Thoracic aorta (tissue), 2 donors: Measurements from ENCODE around the gene EPM2A. TPM values are rescaled to one million over a fixed set of nuclear protein-coding genes. Genes with fewer than 3 reads are reported as not detected.

Experiments
- ATAC-seq: fragments of 150-250 bp; one replicate; pipeline ENCODE4 v1.8.0; 2017; ENCODE audit warnings: low read depth; ENCODE audit not compliant: insufficient number of reproducible peaks, low FRiP score
- DNase-seq: peaks from one replicate; pipeline ENCODE4 v3.0.0-alpha.2; 2020; ENCODE audit warnings: low spot score
- H3K27ac ChIP-seq, 2 donors: fragments of 200-600 bp; sonication (generic); 1 replicate in 1 of 2; 2 replicates in 1 of 2; pipeline ENCODE4 v1.5.1; 2016; ENCODE audit warnings: mild to moderate bottlenecking in 2 of 2, moderate library complexity in 2 of 2
- H3K27me3 ChIP-seq: fragments of 200-600 bp; sonication (generic); replicated peaks from 2 replicates; pipeline ENCODE4 v1.6.0; 2016; ENCODE audit warnings: mild to moderate bottlenecking; ENCODE audit not compliant: insufficient read depth
- H3K36me3 ChIP-seq: fragments of 200-600 bp; sonication (generic); one replicate; pipeline ENCODE4 v1.5.1; 2016
- H3K4me1 ChIP-seq, 2 donors: fragments of 200-600 bp; sonication (generic); 1 replicate in 1 of 2; 2 replicates in 1 of 2; pipeline versions ENCODE4 v1.5.1 to v1.6.0; 2016; ENCODE audit warnings: low read depth in 2 of 2, mild to moderate bottlenecking in 1 of 2; ENCODE audit not compliant: control insufficient read depth in 1 of 2
- H3K4me3 ChIP-seq: fragments of 200-600 bp; sonication (generic); 2 replicates; pipeline ENCODE4 v1.5.1; 2016; ENCODE audit warnings: mild to moderate bottlenecking
- H3K9me3 ChIP-seq: fragments of 200-600 bp; sonication (generic); 2 replicates; pipeline ENCODE4 v1.5.1; 2016
- CTCF ChIP-seq: fragments of 200-600 bp; sonication (generic); IDR thresholded peaks from one replicate; pipeline ENCODE4 v1.5.1; 2019; ENCODE audit warnings: antibody characterized with exemption
- total RNA-seq, 2 donors: library from RNA; depleted of rRNA; stranded (reverse); fragments of >200 nt; gene quantifications; one replicate each; pipeline versions ENCODE4 v1.1.0 to v1.2.3, GENCODE V29; 2016

EPM2A gene
- total RNA-seq, 2 donors from 2014 or later, result 26.5 to 45.4 TPM

GRCh38 chr6:145685932-145686331 lies 49.4 kb downstream of the EPM2A start:
- H3K36me3 ChIP-seq, result no peaks in the 10 kb centered on the region
- H3K27ac ChIP-seq, result no peak overlapping the region
- H3K4me1 ChIP-seq, result peaks cover 0 to 4% of the 10 kb centered on the region in 2 donors
- DNase-seq (no peak), ATAC-seq (no peak)
- H3K27me3 ChIP-seq, result no peaks in the 10 kb centered on the region
- H3K9me3 ChIP-seq, result no peaks in the 10 kb centered on the region
- no peak for TF ChIP-seq CTCF
- no peak overlapping the region for H3K4me3 ChIP-seq

DNA sequence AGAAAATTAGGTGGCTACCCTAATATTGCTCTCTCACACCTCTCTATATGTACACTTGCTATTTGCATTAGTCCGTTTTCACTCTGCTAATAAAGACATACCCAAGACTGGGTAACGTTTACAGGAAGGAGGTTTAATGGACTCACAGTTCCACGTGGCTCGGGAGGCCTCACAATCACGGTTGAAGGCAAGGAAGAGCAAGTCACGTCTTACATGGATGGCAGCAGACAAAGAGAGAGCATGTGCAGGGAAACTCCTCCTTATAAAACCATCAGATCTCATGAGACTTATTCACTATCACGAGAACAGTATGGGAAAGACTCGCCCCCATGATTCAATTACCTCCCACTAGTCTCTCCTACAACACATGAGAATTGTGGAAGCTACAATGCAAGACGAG lies 53.4 kb downstream of the EPM2A start:
- Histone ChIP-seq H3K4me1 (no peaks in the 10 kb centered on the region), H3K27ac (no peak overlapping the region), H3K27me3 (no peaks in the 10 kb centered on the region), H3K36me3 (no peaks in the 10 kb centered on the region), H3K4me3 (no peak overlapping the region), H3K9me3 (no peaks in the 10 kb centered on the region)
- DNase-seq, result no peak
- no peak for TF ChIP-seq CTCF
- no peak for ATAC-seq

- H3K4me3 ChIP-seq, result no peak overlapping the region
- H3K4me1 ChIP-seq, result peaks cover 7 to 18% of the 10 kb centered on the region in 2 donors
- no peak for ATAC-seq
- no peaks in the 10 kb centered on the region for H3K9me3 ChIP-seq
- H3K27ac ChIP-seq, result no peak overlapping the region
- H3K36me3 ChIP-seq, result no peaks in the 10 kb centered on the region
- no peaks in the 10 kb centered on the region for H3K27me3 ChIP-seq
- DNase-seq, result no peak
- no peak for TF ChIP-seq CTCF
Measured at GRCh38 chr6:145673504-145673903, 61.8 kb downstream of the EPM2A start.

- Histone ChIP-seq H3K9me3 (no peaks in the 10 kb centered on the region), H3K27ac (peak overlapping the region in 1 of 2 donors; percentile 21), H3K4me1 (peaks cover 7 to 18% of the 10 kb centered on the region in 2 donors), H3K36me3 (no peaks in the 10 kb centered on the region), H3K27me3 (no peaks in the 10 kb centered on the region), H3K4me3 (no peak overlapping the region)
- no peak for ATAC-seq
- TF ChIP-seq CTCF, result no peak
- no peak for DNase-seq
Measured at GRCh38 chr6:145670311-145670710, 65.0 kb downstream of the EPM2A start.

DNA sequence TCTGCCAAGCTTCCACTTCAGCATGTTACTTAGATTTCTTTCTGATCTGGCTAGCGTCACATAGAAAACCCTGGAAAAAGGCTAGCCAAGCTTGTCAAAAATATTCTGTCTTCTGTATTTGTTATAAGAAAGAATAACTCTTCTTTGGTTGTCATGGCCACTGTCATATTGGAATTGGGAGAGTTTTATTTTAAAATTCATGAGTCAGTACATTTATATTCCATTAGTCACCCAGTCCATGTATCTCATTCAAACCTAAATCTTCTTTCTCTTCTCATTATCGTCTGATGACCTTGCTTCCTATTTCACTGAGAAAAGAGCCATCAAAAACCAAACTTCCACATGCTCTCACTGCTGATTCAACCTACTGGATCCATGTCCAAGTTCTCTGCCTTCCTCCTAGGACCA lies 65.7 kb downstream of the EPM2A start:
- no peak for TF ChIP-seq CTCF
- no peak for DNase-seq
- no peak for ATAC-seq
- Histone ChIP-seq H3K4me1 (peaks cover 7 to 18% of the 10 kb centered on the region in 2 donors), H3K36me3 (no peaks in the 10 kb centered on the region), H3K4me3 (no peak overlapping the region), H3K27me3 (no peaks in the 10 kb centered on the region), H3K9me3 (no peaks in the 10 kb centered on the region), H3K27ac (peak overlapping the region in 1 of 2 donors; percentile 21)
